H1 (cell line): Measurements from ENCODE around the gene UIMC1. TPM values are rescaled to one million over a fixed set of nuclear protein-coding genes. Genes with fewer than 3 reads are reported as not detected.

Experiments used
- CTCF ChIA-PET: fragments of 300-600 bp; sonication (Branson Sonifier 250); formaldehyde crosslinking; loops from one replicate; lab custom pipeline; 2021; ENCODE audit not compliant: partially characterized antibody; lab: Charles Lee
- POLR2A ChIA-PET: fragments of 300-600 bp; sonication (Branson Sonifier 250); formaldehyde crosslinking; loops from one replicate; lab custom pipeline; 2021; ENCODE audit warnings: inconsistent platforms; ENCODE audit not compliant: partially characterized antibody; lab: Charles Lee
- DNase-seq, 2 experiments: peaks; one replicate each; pipeline versions ENCODE4 v3.0.0 to v3.0.0-alpha.2; 2010 to 2022; ENCODE audit warnings: low spot score in 2 of 2, low read depth in 1 of 2, mixed read lengths in 1 of 2
- FAIRE-seq: peaks from 2 replicates; lab custom pipeline; 2011; peaks lifted over from hg19 to GRCh38; lab: Jason Lieb, UNC
- H2AFZ ChIP-seq: 2 replicates; pipeline ENCODE4 v1.8.1; 2012; ENCODE audit warnings: low read length, inconsistent platforms
- H2AK5ac ChIP-seq: 2 replicates; pipeline ENCODE4 v1.6.1; 2013; ENCODE audit warnings: low read depth, low read length
- H2BK120ac ChIP-seq: replicated peaks from 2 replicates; pipeline ENCODE3; 2013; ENCODE audit warnings: low read depth, low read length, inconsistent platforms
- H2BK12ac ChIP-seq: 2 replicates; pipeline ENCODE4 v1.6.1; 2013; ENCODE audit warnings: low read depth, low read length
- H2BK15ac ChIP-seq: 2 replicates; pipeline ENCODE4 v1.6.1; 2013; ENCODE audit warnings: low read length
- H2BK20ac ChIP-seq: 2 replicates; pipeline ENCODE4 v1.6.1; 2013; ENCODE audit warnings: low read length
- H2BK5ac ChIP-seq: 2 replicates; pipeline ENCODE4 v1.6.1; 2013; ENCODE audit warnings: low read depth, low read length
- H3K14ac ChIP-seq: 2 replicates; pipeline ENCODE4 v1.6.1; 2013; ENCODE audit warnings: inconsistent platforms; ENCODE audit not compliant: insufficient read length
- H3K18ac ChIP-seq: 2 replicates; pipeline ENCODE4 v1.6.1; 2013; ENCODE audit warnings: low read length; ENCODE audit errors: extremely low read depth
- H3K23ac ChIP-seq: 2 replicates; pipeline ENCODE4 v1.6.1; 2013; ENCODE audit warnings: inconsistent platforms; ENCODE audit not compliant: insufficient read length
- H3K23me2 ChIP-seq: 2 replicates; pipeline ENCODE4 v1.6.1; 2013; ENCODE audit warnings: low read depth, low read length
- H3K27ac ChIP-seq: 2 replicates; pipeline ENCODE4 v1.6.1; 2011; ENCODE audit warnings: low read depth, low read length, inconsistent platforms
- H3K27me3 ChIP-seq, 4 experiments: replicated peaks in 1 of 4; 1 replicate in 1 of 4; 2 replicates in 3 of 4; pipeline versions ENCODE4 v1.6.1 to v1.8.1; 2011 to 2013; ENCODE audit warnings: low read length in 3 of 4, mild to moderate bottlenecking in 3 of 4, inconsistent platforms in 2 of 4, mixed read lengths in 2 of 4, moderate library complexity in 1 of 4; ENCODE audit not compliant: control insufficient read depth in 3 of 4, insufficient read depth in 3 of 4; ENCODE audit errors: extremely low read depth in 1 of 4
- H3K36me3 ChIP-seq, 4 experiments: 2 replicates each; pipeline versions ENCODE4 v1.6.1 to v1.8.1; 2011 to 2013; ENCODE audit warnings: mild to moderate bottlenecking in 4 of 4, low read length in 3 of 4, moderate library complexity in 2 of 4, control low read depth in 1 of 4, inconsistent platforms in 1 of 4; ENCODE audit not compliant: insufficient read depth in 4 of 4, control insufficient read depth in 2 of 4
- H3K4ac ChIP-seq: replicated peaks from 2 replicates; pipeline ENCODE3; 2013; ENCODE audit warnings: low read length, low read depth, mixed read lengths, inconsistent platforms; ENCODE audit not compliant: insufficient read length
- H3K4me1 ChIP-seq, 4 experiments: replicated peaks in 1 of 4; 1 replicate in 1 of 4; 2 replicates in 3 of 4; pipeline versions ENCODE4 v1.6.1 to v1.8.1; 2011 to 2013; ENCODE audit warnings: low read length in 3 of 4, inconsistent platforms in 2 of 4, mixed read lengths in 1 of 4; ENCODE audit not compliant: insufficient read depth in 4 of 4, control insufficient read depth in 3 of 4
- H3K4me2 ChIP-seq, 2 experiments: 2 replicates each; pipeline versions ENCODE4 v1.6.1 to v1.8.1; 2011 to 2013; ENCODE audit warnings: low read depth in 2 of 2, low read length in 2 of 2, control low read depth in 1 of 2, inconsistent platforms in 1 of 2, mild to moderate bottlenecking in 1 of 2; ENCODE audit not compliant: insufficient read depth in 1 of 2
- H3K4me3 ChIP-seq, 4 experiments: fragments of 200-600, 300-600 bp in 1 of 4; sonication (generic), shearing (Covaris generic), sonication (Bioruptor Twin) in 1 of 4; 2 replicates each; pipeline versions ENCODE4 v1.5.1 to v1.8.1; 2011 to 2016; ENCODE audit warnings: low read length in 4 of 4, low read depth in 3 of 4, control low read depth in 2 of 4, inconsistent platforms in 2 of 4, mild to moderate bottlenecking in 2 of 4, mixed read lengths in 1 of 4, moderate library complexity in 1 of 4; ENCODE audit not compliant: insufficient read depth in 2 of 4; ENCODE audit errors: extremely low read depth in 1 of 4
- H3K56ac ChIP-seq: replicated peaks from 2 replicates; pipeline ENCODE3; 2013; ENCODE audit warnings: low read depth, mild to moderate bottlenecking, mixed read lengths, low read length, inconsistent platforms; ENCODE audit not compliant: insufficient read length
- H3K79me1 ChIP-seq: 2 replicates; pipeline ENCODE4 v1.6.1; 2013; ENCODE audit warnings: low read depth, low read length, control low read depth
- H3K79me2 ChIP-seq, 2 experiments: 2 replicates each; pipeline versions ENCODE4 v1.6.1 to v1.8.1; 2012 to 2013; ENCODE audit warnings: low read length in 2 of 2, mild to moderate bottlenecking in 2 of 2, inconsistent platforms in 1 of 2; ENCODE audit not compliant: insufficient read depth in 2 of 2, control insufficient read depth in 1 of 2
- H3K9ac ChIP-seq, 4 experiments: replicated peaks in 1 of 4; 1 replicate in 1 of 4; 2 replicates in 3 of 4; pipeline versions ENCODE4 v1.6.1 to v1.8.1; 2011 to 2013; ENCODE audit warnings: low read depth in 3 of 4, low read length in 3 of 4, control low read depth in 2 of 4, mild to moderate bottlenecking in 2 of 4, moderate library complexity in 2 of 4, inconsistent platforms in 1 of 4; ENCODE audit errors: extremely low read depth in 1 of 4
- H3K9me3 ChIP-seq, 2 experiments: 2 replicates each; pipeline versions ENCODE4 v1.6.1 to v1.8.1; 2012 to 2013; ENCODE audit warnings: mild to moderate bottlenecking in 2 of 2, moderate library complexity in 2 of 2, control low read depth in 1 of 2, inconsistent platforms in 1 of 2, low read depth in 1 of 2, low read length in 1 of 2, mixed read lengths in 1 of 2; ENCODE audit not compliant: insufficient read depth in 2 of 2
- H4K20me1 ChIP-seq, 2 experiments: replicated peaks in 1 of 2; 2 replicates each; pipeline versions ENCODE3 to v1.8.1; 2011 to 2013; ENCODE audit warnings: inconsistent platforms in 2 of 2, low read length in 2 of 2, mild to moderate bottlenecking in 1 of 2; ENCODE audit not compliant: insufficient read depth in 2 of 2, control insufficient read depth in 1 of 2
- H4K5ac ChIP-seq: 2 replicates; pipeline ENCODE4 v1.6.1; 2013; ENCODE audit warnings: low read length, low read depth, mixed read lengths, inconsistent platforms; ENCODE audit not compliant: insufficient read length
- H4K8ac ChIP-seq: 2 replicates; pipeline ENCODE4 v1.8.0; 2013; ENCODE audit warnings: mild to moderate bottlenecking, moderate library complexity, low read length, inconsistent platforms; ENCODE audit not compliant: insufficient read depth; ENCODE audit errors: extremely low read depth
- H4K91ac ChIP-seq: replicated peaks from 2 replicates; pipeline ENCODE3; 2013; ENCODE audit warnings: low read length, mixed read lengths, inconsistent platforms; ENCODE audit not compliant: insufficient read length
- BCL11A ChIP-seq, 2 experiments: IDR thresholded peaks; one replicate each; pipeline ENCODE4 v1.6.1; 2011; ENCODE audit warnings: low read depth in 2 of 2, low read length in 2 of 2, mild to moderate bottlenecking in 2 of 2
- CHD2 ChIP-seq: IDR thresholded peaks from 2 replicates; pipeline ENCODE4 v1.6.1; 2012; ENCODE audit warnings: low read length, improper control_type of control experiment
- HDAC2 ChIP-seq, 2 experiments: fragments of 300-600 bp in 1 of 2; sonication (generic) in 1 of 2; IDR thresholded peaks; 2 replicates each; pipeline ENCODE4 v1.6.1; 2011 to 2012; ENCODE audit warnings: low read depth in 2 of 2, low read length in 2 of 2, mild to moderate bottlenecking in 2 of 2, moderate library complexity in 2 of 2, borderline replicate concordance in 1 of 2, inconsistent platforms in 1 of 2
- JUN ChIP-seq: IDR thresholded peaks from 2 replicates; pipeline ENCODE4 v1.6.1; 2011; ENCODE audit warnings: low read depth, mild to moderate bottlenecking, improper control_type of control experiment, low read length
- KDM1A ChIP-seq: fragments of 200-600, 300-600 bp; sonication (generic); IDR thresholded peaks from 2 replicates; pipeline ENCODE4 v1.7.1; 2016; ENCODE audit warnings: mild to moderate bottlenecking, low read length, borderline replicate concordance
- KDM4A ChIP-seq: IDR thresholded peaks from one replicate; pipeline ENCODE4 v1.7.1; 2012; ENCODE audit warnings: low read depth, mild to moderate bottlenecking, moderate library complexity, low read length, inconsistent platforms; ENCODE audit not compliant: severe bottlenecking
- PHF8 ChIP-seq: fragments of 200-600 bp; sonication (generic); conservative IDR thresholded peaks from 2 replicates; pipeline ENCODE4 v1.7.1; 2012; ENCODE audit warnings: low read depth, mild to moderate bottlenecking, inconsistent platforms, low read length, moderate library complexity
- POLR2A ChIP-seq, 2 experiments: IDR thresholded peaks; 1 replicate in 1 of 2; 2 replicates in 1 of 2; pipeline ENCODE4 v1.6.1; 2011; ENCODE audit warnings: low read depth in 2 of 2, low read length in 2 of 2, mild to moderate bottlenecking in 2 of 2; ENCODE audit errors: control extremely low read depth in 1 of 2
- POLR2AphosphoS5 ChIP-seq: IDR thresholded peaks from 2 replicates; pipeline ENCODE4 v1.6.1; 2011; ENCODE audit warnings: low read depth, low read length
- POU5F1 ChIP-seq: IDR thresholded peaks from 2 replicates; pipeline ENCODE4 v1.6.1; 2011; ENCODE audit warnings: low read depth, mild to moderate bottlenecking, low read length, moderate library complexity
- RBBP5 ChIP-seq: IDR thresholded peaks from 2 replicates; pipeline ENCODE4 v1.7.1; 2012; ENCODE audit warnings: low read depth, mild to moderate bottlenecking, inconsistent platforms, low read length, moderate library complexity, borderline replicate concordance
- SIRT6 ChIP-seq: IDR thresholded peaks from one replicate; pipeline ENCODE4 v1.7.1; 2012; ENCODE audit warnings: low read length, inconsistent platforms
- SRF ChIP-seq: IDR thresholded peaks from 2 replicates; pipeline ENCODE4 v1.6.1; 2011; ENCODE audit warnings: mild to moderate bottlenecking, low read depth, low read length, moderate library complexity
- SUZ12 ChIP-seq: fragments of 200-600 bp; sonication (generic); IDR thresholded peaks from 2 replicates; pipeline ENCODE4 v1.6.1; 2012; ENCODE audit warnings: mild to moderate bottlenecking, inconsistent platforms, low read length, moderate library complexity, mixed read lengths
- TCF12 ChIP-seq: IDR thresholded peaks from 2 replicates; pipeline ENCODE4 v1.6.1; 2011; ENCODE audit warnings: low read depth, mild to moderate bottlenecking, low read length
- WGBS, 2 experiments: shearing (Covaris generic) in 1 of 2; methylation state at CpG; one replicate each; pipeline versions ENCODE4 v1.1.6 to v1.1.7; 2013 to 2015; ENCODE audit warnings: low lambda C conversion rate in 2 of 2, mixed read lengths in 2 of 2, inconsistent platforms in 1 of 2, low coverage in 1 of 2, missing lambda C conversion rate in 1 of 2; ENCODE audit not compliant: insufficient replicate concordance in 2 of 2, insufficient coverage in 1 of 2, insufficient read length in 1 of 2; ENCODE audit errors: extremely low coverage in 1 of 2, missing lambda C conversion rate in 1 of 2; 5-methylcytosine and 5-hydroxymethylcytosine counted together
- polyA plus RNA-seq, 7 experiments: library from polyadenylated mRNA; depleted of rRNA in 3 of 7; stranded (reverse) in 5 of 7; unstranded in 2 of 7; fragments of >200 nt in 5 of 7; fragments of 200-250 nt in 2 of 7; gene quantifications; 1 replicate in 5 of 7; 2 replicates in 1 of 7; 4 replicates in 1 of 7; pipeline versions ENCODE4 v1.2.1 to v1.2.3, GENCODE V29; 2011 to 2013; ENCODE audit warnings: missing spikeins in 2 of 7, mixed read lengths in 2 of 7
- total RNA-seq: library from RNA; stranded (reverse); fragmentation: NEBNext Ultra II Directional; extraction: Animal tissue kit (Norgen Biotek cat#: 25700); gene quantifications from 2 replicates; pipeline ENCODE4 v1.2.1, GENCODE V29; 2021

Gene UIMC1
- total and polyA plus RNA-seq, 2 of the 8 experiments (the other 6 are each of a cell fraction or from before 2014, with no cell fraction given): 12.8 to 43.7 TPM

DNA sequence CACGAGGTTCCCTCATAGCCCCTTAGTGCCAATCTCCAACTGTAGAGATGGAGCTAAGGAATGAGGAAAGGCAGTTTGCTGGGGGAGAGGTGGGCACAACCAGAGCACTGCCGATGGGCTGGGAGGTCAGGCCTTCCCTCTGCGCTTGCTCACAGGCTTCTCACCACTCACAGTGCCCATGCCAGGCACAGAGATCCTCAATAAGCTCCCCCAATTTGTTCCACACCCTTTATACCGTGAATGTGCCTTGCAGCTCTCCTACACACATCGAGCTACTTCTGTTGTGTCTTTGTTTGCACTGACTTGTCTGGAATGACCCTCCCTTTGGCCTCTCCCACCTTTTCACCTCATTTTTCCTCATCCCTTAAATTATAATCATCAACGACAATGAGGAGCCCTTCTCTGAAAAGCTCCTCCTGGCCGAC, 105.8 kb downstream of the UIMC1 start:
- no peak overlapping the region for H3K18ac ChIP-seq
- peak overlapping the region; percentile 29; the same call in 1 of the 2 replicates for H3K27ac ChIP-seq
- ChIA-PET POLR2A (interaction anchor here (0.7 to 1.3 kb wide), 4 partner anchors 9 to 203 kb away, joined by 3 to 5 read pairs (median 3); no protein-coding TSS in a partner anchor), CTCF (interaction anchor here (0.7 to 4.0 kb wide), 12 partner anchors 11 to 240 kb away, joined by 3 to 21 read pairs (median 6); no protein-coding TSS in a partner anchor)
- no peak overlapping the region for H2BK20ac ChIP-seq
- DNase-seq (no peak), FAIRE-seq (no peak)
- H3K56ac ChIP-seq: no peak overlapping the region
- H3K9ac ChIP-seq: no peak overlapping the region
- H3K4ac ChIP-seq: no peak overlapping the region
- H3K23ac ChIP-seq: no peak overlapping the region
- H2BK5ac ChIP-seq: no peak overlapping the region
- H3K4me2 ChIP-seq: no peak overlapping the region
- no peak overlapping the region for H2BK12ac ChIP-seq
- no peak overlapping the region for H3K14ac ChIP-seq
- no peaks in the 10 kb centered on the region for H3K27me3 ChIP-seq
- H3K4me1 ChIP-seq: peaks cover 0 to 6% (median 3%) of the 10 kb centered on the region in 4 experiments; a peak in 5 of 7 replicates
- H3K79me1 ChIP-seq: no peaks in the 10 kb centered on the region
- H3K23me2 ChIP-seq: no peaks in the 10 kb centered on the region
- H4K8ac ChIP-seq: no peak overlapping the region
- 95% methylated on average over 7 of the region's 7 CpGs; no CpG with 5 or more reads in 1 of the 2 experiments for WGBS, 2 experiments
- 0 out of 2 replicates have a peak overlapping the region, but pooled peaks have one; percentile 29 for H2AK5ac ChIP-seq
- no peak overlapping the region for H2BK120ac ChIP-seq
- H3K4me3 ChIP-seq: no peak overlapping the region
- no peak overlapping the region for H4K5ac ChIP-seq
- no peaks in the 10 kb centered on the region for H4K20me1 ChIP-seq
- no peaks in the 10 kb centered on the region for H3K9me3 ChIP-seq
- H3K79me2 ChIP-seq: no peaks in the 10 kb centered on the region
- no peak overlapping the region for H4K91ac ChIP-seq
- no peak overlapping the region for H2BK15ac ChIP-seq
- no peak overlapping the region for H2AFZ ChIP-seq
- peaks cover 12 to 29% (median 24%) of the 10 kb centered on the region in 4 experiments; a peak in 7 of 8 replicates for H3K36me3 ChIP-seq
- TF ChIP-seq KDM4A (no peak), POU5F1 (no peak), SIRT6 (no peak), POLR2A (IDR thresholded peaks at IDR 0.05; ENCODE audit: control extremely low read depth in 1 of 2, low read depth in 2 of 2, low read length in 2 of 2) (no peak), RBBP5 (no peak), BCL11A (IDR thresholded peaks at IDR 0.05; ENCODE audit: low read depth in 2 of 2, low read length in 2 of 2) (no peak), JUN (no peak), PHF8 (no peak), POLR2AphosphoS5 (no peak), CHD2 (no peak), SUZ12 (no peak), HDAC2 (IDR thresholded peaks at IDR 0.05; ENCODE audit: borderline replicate concordance in 1 of 2, low read depth in 2 of 2, low read length in 2 of 2) (no peak), TCF12 (no peak), KDM1A (no peak), SRF (no peak)
